ENCODE measurements around the gene PRR29. TPM values are rescaled to one million over a fixed set of nuclear protein-coding genes. Genes with fewer than 3 reads are reported as not detected.
"Not testable (repeated sequence)": the region's sequence is repeated elsewhere in the genome, so short reads cannot be mapped to it uniquely, and the experiment has no call there.

PRR29 gene
- total RNA-seq, 1 experiment from 2014 or later, result 0.85 TPM

GRCh38 chr17:63978272-63979200 is 19.6 kb upstream of the PRR29 start:
- CTCF ChIA-PET, result interaction anchor here (1.0 to 5.0 kb wide), 8 partner anchors 9 to 88 kb away, joined by 3 to 20 read pairs (median 5); partner anchors contain the start of gene GH1
- Mint-ChIP-seq H3K36me3 (peaks cover 10% of the 10 kb centered on the region), H3K27ac (no peak overlapping the region), H3K9me3 (peaks cover 16% of the 10 kb centered on the region), H3K4me1 (0 out of 2 replicates have a peak, but pooled peaks cover 5% of the 10 kb centered on the region), H3K27me3 (ENCODE audit: low read depth) (peaks cover 4% of the 10 kb centered on the region), H3K4me3 (no peak overlapping the region)
- no peak for ATAC-seq
- TF ChIP-seq USF2 (CRISPR knock-in tag; IDR thresholded peaks at IDR 0.05), result no peak
- no peak for TF ChIP-seq NR3C1 (CRISPR knock-in tag; conservative IDR thresholded peaks at IDR 0.05; ENCODE audit: low read depth)
- TF ChIP-seq ETV6 (CRISPR knock-in tag; IDR thresholded peaks at IDR 0.05), result no peak
- TF ChIP-seq ZNF423 (CRISPR knock-in tag; IDR thresholded peaks at IDR 0.05), result no peak
- TF ChIP-seq ZNF532 (CRISPR knock-in tag; IDR thresholded peaks at IDR 0.05; ENCODE audit: borderline replicate concordance), result no peak
- no peak for TF ChIP-seq FOXP1 (CRISPR knock-in tag; IDR thresholded peaks at IDR 0.05; ENCODE audit: borderline replicate concordance)
- POLR2A ChIA-PET, result no interaction called here
- DNase-seq (ENCODE audit: low spot score), result no peak

GRCh38 chr17:63982641-63983040 is 15.5 kb upstream of the PRR29 start:
- H3K4me1 Mint-ChIP-seq; POLR2A ChIA-PET; H3K4me3 Mint-ChIP-seq; H3K27ac Mint-ChIP-seq; DNase-seq (ENCODE audit: low spot score); H3K27me3 Mint-ChIP-seq (ENCODE audit: low read depth); CTCF ChIA-PET; ATAC-seq: not testable (repeated sequence)
- peaks cover 10% of the 10 kb centered on the region for H3K36me3 Mint-ChIP-seq
- H3K9me3 Mint-ChIP-seq, result peaks cover 16% of the 10 kb centered on the region

- H3K27ac Mint-ChIP-seq, result no peak overlapping the region
- DNase-seq (ENCODE audit: low spot score) (no peak), ATAC-seq (no peak)
- H3K36me3 Mint-ChIP-seq, result peaks cover 10% of the 10 kb centered on the region
- peaks cover 5% of the 10 kb centered on the region for H3K4me1 Mint-ChIP-seq
- POLR2A ChIA-PET, result no interaction called here
- H3K4me3 Mint-ChIP-seq, result no peak overlapping the region
- peaks cover 16% of the 10 kb centered on the region for H3K9me3 Mint-ChIP-seq
- TF ChIP-seq NR1H2 (CRISPR knock-in tag; IDR thresholded peaks at IDR 0.05) (no peak), PRRX2 (CRISPR knock-in tag; IDR thresholded peaks at IDR 0.05) (no peak), E2F4 (CRISPR knock-in tag; IDR thresholded peaks at IDR 0.05; ENCODE audit: borderline replicate concordance, low read depth) (no peak), ATF2 (CRISPR knock-in tag; IDR thresholded peaks at IDR 0.05; ENCODE audit: borderline replicate concordance, low read depth) (no peak)
- CTCF ChIA-PET, result interaction anchor here (0.6 to 1.6 kb wide), 2 partner anchors 36 to 42 kb away, joined by 3 to 7 read pairs; no protein-coding TSS in a partner anchor
- peaks cover 4% of the 10 kb centered on the region; the same call in 1 of the 2 replicates for H3K27me3 Mint-ChIP-seq (ENCODE audit: low read depth)
These were observed 14.8 kb upstream of the PRR29 start for GRCh38 chr17:63983320-63983719.

Data from WTC11 (cell line).